ENCODE data around the gene PNMA8B.

PNMA8B gene

GRCh38 chr19:46474211-46474610, 21.5 kb downstream of the PNMA8B start:
- no peak overlapping the region for H3K4me3 ChIP-seq (ENCODE audit: low read length)

GRCh38 chr19:46472592-46472991, 23.1 kb downstream of the PNMA8B start:
- H3K4me3 ChIP-seq (ENCODE audit: low read length), result no peak overlapping the region
- no peak for TF ChIP-seq CTCF (conservative IDR thresholded peaks at IDR 0.05; ENCODE audit: low read depth, low read length)
- DNase-seq (ENCODE audit: low read depth), result no peak

More at GRCh38 chr19:46474211-46474610, 21.5 kb downstream of the PNMA8B start:
- TF ChIP-seq CTCF (conservative IDR thresholded peaks at IDR 0.05; ENCODE audit: low read depth, low read length), result no peak
- DNase-seq (ENCODE audit: low read depth), result no peak

- no peak for DNase-seq (ENCODE audit: low read depth)
- peak overlapping the region; percentile 50 for H3K4me3 ChIP-seq (ENCODE audit: low read length)
- no peak for TF ChIP-seq CTCF (conservative IDR thresholded peaks at IDR 0.05; ENCODE audit: low read depth, low read length)
Observed at GRCh38 chr19:46471811-46472543, 23.7 kb downstream of the PNMA8B start.

- peak; percentile 41 for DNase-seq (ENCODE audit: low read depth)
- H3K4me3 ChIP-seq (ENCODE audit: low read length), result peak within 1 kb of the TSS; percentile 50
- peak; percentile 11 for TF ChIP-seq CTCF (conservative IDR thresholded peaks at IDR 0.05; ENCODE audit: low read depth, low read length)
Observed at GRCh38 chr19:46471116-46471733, 24.4 kb downstream of the PNMA8B start, which contains the start of gene PNMA8A. PNMA8A (minus strand) TSS chr19:46471563; CDS start chr19:46471035, 528 bp downstream.

DNA sequence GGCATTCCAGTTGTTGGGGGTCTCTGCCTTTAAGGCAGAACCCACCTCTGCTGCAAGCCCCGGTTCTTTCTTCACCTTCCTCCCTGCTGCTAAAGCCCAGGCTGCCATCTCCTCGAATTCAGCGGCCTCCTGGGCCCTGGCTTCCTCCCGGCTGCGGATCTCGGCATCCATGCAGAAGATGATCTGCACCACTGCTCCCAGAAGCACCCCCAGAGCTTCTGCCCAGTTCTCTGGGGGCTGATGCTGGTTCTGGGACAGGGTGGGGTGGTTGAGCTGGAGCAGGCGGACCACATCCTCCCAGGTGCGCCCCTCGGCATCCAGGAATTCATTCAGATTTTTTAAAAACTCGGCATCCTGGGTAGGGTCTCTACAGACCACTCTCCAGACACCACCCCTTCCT, 25.3 kb downstream of the PNMA8B start:
- no peak for TF ChIP-seq CTCF (conservative IDR thresholded peaks at IDR 0.05; ENCODE audit: low read depth, low read length)
- no peak overlapping the region for H3K4me3 ChIP-seq (ENCODE audit: low read length)
- no peak for DNase-seq (ENCODE audit: low read depth)

- TF ChIP-seq CTCF (conservative IDR thresholded peaks at IDR 0.05; ENCODE audit: low read depth, low read length), result no peak
- no peak for DNase-seq (ENCODE audit: low read depth)
- no peak overlapping the region for H3K4me3 ChIP-seq (ENCODE audit: low read length)
Observed at GRCh38 chr19:46469541-46470185, 26.0 kb downstream of the PNMA8B start.

Measured in retinal pigment epithelial cell (primary cell).